Raji (cell line): ENCODE measurements around the gene GCNT2.

Source experiments
- POLR2A ChIP-seq: IDR thresholded peaks from 2 replicates; pipeline ENCODE4 v1.6.1; 2011; ENCODE audit warnings: low read depth, low read length, control low read depth; ENCODE audit not compliant: insufficient read depth

The GCNT2 gene

DNA sequence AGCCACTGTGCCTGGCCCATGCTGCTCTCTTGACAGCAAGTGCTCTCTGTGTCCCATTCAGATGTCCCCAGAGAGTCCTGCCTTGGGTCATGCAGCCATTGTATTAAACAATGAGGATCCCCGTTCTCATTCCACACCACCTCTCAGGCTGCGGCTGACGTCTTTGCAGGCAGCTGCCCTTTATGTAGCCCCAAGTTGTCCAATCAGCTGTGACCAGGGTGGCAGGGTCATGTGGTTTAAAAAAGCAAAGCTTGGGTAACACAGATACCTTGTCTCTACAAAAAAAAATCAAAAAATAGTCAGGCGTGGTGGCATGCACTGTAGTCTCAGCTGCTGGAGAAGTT lies 13.2 kb downstream of the GCNT2 start:
- peak; percentile 73 for TF ChIP-seq POLR2A

DNA sequence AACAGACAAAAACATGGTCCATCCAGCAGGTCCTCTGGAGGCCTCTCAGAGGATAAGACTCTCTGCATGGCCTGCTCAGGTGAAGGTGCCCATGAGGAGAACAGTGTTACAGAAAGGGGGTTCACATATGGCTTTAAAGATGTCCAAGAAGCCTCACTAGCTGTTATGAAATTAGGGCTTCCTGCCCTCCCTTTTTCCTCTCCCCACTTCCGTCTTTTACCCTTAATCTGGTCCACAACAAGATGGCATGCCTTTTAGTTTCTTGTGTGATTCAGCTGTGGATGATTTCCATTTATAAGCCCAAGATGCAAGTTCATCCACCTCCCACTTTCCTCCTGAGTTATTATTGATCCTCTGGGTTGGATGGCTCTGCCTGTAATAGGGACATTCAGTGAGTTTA lies 14.0 kb downstream of the GCNT2 start:
- peak; percentile 13; the same call in 1 of the 2 replicates for TF ChIP-seq POLR2A

DNA sequence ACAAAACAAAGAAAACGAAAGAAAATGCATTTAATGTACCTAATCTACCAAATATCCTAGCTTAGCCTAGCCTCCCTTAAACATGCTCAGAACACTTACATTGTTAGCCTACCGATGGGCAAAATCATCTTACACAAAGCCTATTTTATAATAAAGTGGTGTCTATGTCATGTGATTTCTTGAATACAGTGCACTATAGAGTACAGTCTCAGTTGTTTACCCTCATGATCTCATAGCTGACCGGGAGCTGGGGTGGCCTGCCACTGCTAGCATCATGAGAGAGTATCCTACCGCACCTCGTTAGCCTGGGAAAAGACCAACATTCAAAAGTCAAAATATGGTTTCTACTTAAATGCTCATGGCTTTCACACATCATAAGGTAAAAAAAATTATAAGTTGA lies 16.6 kb downstream of the GCNT2 start:
- TF ChIP-seq POLR2A: no peak

DNA sequence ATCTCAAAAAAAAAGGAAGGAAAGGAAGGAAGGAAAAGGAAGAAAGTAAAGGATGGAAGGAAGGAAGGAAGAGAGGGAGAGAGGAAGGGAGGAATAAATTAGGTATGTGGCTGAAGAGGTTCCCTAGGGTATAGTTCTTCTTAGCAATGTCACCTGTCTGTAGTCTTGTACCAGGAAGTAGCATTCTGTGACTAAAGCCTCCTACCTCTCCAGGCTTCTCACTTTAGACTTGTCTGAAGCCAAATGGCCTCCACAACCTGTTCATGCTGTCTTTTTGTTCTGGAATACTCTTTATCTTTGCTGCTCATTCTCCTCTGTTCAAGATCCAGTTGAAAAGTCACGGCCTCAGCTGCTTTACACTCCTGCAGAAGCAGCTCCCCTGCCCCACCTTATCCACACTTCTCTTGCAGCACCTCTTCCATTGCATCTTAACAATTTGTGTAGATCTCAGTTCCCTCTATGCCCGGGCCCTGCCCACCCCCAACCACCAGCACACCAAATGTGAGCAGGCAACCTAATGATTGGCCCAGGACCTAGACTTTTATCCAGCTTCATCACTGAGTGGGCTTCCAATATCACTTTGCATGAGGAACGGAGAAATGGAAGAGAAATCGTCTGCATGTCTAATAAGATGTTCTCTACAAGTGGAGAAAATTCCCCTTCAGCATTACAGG lies 19.1 kb downstream of the GCNT2 start:
- TF ChIP-seq POLR2A: no peak

DNA sequence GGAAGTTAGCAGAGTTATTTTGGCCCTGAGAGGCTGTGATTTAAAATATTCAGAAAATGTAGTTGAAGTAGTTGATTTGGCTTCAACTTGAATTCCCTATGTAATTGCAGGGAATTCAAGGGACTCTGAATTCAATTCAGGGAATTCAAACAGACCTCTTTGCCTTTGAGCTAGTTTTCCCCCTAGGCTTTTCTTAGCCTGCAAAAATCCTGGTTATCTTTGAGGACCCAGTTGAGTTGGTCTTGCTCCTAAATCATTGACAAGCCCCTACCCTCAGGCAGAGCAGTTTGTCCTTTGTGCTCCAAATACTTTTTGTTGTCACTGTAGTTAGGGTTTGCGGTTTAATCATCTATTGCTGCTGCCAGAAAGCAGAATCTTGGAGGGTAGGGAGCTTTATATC lies 20.4 kb downstream of the GCNT2 start:
- TF ChIP-seq POLR2A: no peak

DNA sequence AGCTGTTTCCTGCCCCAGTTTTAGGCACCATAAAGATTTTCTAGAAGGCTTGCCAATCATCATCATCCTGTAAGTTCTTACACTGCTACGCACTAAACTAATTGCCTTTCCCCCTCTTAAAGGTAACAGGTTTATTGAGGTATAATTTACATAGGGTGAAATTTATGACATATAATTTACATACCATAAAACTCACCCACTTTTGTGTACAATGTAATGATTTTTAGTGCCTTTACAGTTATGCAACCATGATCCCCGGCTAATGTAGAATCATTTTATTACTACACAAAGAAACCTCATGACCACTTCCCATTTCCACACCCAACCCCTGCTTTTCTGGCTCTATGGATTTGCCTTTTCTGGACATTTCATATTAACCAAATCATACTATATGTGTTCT lies 21.1 kb downstream of the GCNT2 start:
- TF ChIP-seq POLR2A: no peak

DNA sequence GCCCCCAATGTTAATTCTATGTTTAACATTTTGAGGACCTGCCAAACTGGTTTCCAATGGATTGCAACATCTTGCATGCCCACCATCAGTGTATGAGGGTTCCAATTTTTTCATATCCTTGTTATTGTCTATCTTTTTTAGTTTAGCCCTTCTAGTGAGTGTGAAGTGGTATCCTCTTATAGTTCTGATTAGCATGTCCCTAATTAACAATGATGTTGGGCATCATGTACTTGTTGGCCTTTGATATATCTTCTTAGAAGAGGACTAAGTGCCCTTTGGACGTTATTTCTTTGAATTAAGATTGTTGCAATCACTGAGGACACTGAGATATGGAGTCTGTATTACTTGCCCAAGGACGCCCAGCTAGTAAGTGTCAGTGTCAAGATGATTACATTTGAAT lies 22.3 kb downstream of the GCNT2 start:
- TF ChIP-seq POLR2A: no peak

DNA sequence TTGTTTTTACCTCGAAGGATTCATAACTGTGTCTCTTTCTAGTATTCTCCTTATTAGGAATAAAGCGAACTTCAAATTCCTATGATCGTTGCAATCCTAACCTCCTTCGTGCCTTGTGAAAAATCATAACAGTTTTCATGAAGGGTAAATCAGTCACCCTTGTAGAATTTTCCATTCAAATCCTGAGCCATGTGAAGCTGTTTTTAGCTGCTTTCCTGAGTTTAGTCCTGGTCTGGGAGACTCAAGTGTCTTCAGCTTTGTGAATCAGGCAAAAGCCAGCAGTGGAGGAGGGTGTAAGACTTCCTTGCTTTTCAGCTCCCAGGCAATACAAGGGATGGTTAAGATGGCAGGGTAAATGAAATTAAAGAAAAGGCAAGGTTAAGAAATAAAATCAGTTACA lies 24.3 kb downstream of the GCNT2 start:
- TF ChIP-seq POLR2A: no peak

DNA sequence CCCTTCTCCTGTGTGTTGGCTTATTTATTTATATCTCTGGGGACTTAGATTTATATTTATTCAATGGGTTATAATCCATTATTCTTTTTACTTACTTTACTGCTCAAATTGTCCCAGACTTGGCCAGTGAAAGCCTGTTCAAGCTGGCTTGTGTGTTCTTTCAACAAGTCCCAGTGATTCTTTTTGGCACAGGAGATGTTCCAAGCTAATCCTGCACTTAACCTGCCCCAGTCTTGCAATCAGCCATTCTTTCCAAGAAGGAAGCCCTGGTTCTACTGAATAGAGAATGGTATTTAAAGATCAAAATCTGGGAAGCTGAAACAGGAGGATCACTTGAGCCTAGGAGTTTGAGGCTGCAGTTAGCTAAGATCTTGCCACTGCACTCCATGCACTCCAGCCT lies 26.7 kb downstream of the GCNT2 start:
- TF ChIP-seq POLR2A: no peak

DNA sequence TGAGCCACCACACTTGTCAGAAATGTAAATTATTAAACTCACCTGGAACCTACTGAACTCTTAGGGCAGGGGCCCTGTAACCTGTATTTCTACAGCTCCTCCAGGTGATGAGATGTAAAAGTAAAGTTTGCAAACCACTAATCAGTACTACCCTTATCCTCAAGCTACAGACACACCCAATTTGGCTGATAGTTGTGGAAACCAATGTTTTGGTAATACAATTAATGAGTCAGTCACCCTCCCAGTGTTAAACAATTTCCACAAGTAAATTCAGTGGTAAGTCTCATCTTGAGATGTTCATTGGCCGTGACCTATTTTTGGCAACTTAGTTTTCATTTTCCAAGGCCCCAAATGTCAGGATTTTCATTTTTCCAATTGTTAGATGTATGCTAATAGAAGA lies 29.6 kb downstream of the GCNT2 start:
- no peak for TF ChIP-seq POLR2A

DNA sequence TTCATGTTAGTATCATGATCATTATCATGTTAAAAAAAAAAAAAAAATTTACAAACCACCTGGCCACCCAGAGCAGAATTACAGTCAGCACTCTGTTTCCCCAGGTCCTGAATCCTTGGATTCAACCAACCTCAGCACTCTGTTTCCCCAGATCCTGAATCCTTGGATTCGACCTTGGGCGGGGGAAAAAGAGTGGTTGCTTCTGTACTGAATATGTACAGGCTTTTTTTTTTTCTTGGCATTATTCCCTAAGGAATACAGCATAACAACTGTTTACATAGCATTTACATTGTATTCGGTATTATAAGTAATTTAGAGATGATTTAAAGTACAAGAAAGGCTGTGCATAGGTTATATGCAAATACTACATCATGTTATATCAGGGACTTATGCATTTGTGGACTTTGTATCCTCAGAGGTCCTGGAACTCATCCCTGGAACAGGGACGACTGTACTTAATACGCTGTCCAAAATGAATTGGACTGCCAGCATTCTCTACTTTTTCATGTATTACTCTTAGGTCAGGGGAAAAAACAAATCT lies 31.2 kb downstream of the GCNT2 start:
- no peak for TF ChIP-seq POLR2A

DNA sequence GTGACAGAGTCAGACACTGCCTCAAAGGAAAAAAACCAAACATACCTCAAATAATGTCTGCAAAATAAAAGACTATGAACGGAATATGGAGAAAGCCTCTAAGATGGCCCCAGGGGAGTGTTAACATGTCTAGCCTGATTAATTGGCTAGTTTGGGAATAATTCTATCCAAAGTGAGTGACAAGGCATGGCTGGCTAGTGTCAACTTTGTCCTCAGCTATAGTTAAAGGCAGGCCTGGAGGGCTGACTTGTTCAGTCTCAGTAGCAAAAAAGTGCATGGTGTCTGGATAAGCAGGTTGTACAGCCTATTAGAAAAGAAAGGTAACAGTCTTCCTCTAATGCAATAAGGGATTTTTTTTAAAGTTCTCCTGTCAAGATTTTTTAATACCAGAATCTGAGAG lies 32.7 kb downstream of the GCNT2 start:
- TF ChIP-seq POLR2A: no peak

DNA sequence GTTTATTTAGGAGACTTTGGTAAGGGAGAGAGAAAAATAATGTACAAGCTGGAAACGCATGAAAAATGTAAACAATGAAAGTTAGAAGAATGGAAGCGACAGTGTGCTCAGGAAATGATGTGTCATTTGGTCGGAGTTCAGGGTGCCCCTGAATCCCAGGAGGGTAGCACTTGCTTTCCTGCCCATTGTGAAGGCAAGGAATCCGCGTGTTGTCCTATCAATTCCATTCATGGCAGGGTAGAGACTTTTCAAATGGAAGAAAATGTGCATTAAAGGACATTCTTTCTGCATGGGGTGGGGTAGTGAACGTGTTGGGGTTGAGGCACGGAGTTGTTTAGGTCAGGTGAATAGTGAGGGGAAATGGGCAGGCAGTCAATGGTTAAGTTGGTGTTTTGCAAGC lies 33.7 kb downstream of the GCNT2 start:
- no peak for TF ChIP-seq POLR2A

DNA sequence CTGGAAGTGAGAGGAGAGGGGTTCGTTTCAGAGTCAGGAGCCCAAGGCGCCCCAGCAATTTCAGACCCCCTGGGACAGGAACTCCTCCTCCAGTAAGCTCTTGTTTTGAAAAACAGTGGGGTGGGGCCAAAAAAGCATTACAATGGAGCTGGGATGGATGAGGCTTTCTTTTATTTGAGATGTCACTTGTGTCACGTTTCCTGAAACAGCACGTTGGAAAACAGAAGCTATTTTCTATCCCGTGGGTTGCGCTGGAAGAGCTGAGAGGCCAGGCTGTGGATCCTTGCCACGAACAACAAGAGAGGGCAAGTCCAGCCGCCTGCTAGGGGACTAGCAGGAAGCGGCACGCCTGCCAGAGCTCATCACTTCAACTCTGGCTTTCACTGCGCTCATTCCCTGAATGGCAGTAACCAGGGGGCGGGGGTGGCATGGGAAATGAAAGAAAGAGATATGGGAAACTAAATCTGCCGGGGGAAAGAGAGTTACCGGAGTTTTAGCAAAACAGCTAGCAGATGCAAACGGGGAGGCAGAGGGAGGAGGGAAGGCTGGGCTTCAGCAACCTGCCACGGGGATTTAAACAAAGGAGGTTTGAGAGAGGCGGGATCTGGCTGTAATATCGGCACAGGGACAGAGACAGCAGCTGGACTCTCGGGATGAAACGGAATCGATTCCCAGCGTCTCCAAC lies 34.6 kb downstream of the GCNT2 start:
- no peak for TF ChIP-seq POLR2A

DNA sequence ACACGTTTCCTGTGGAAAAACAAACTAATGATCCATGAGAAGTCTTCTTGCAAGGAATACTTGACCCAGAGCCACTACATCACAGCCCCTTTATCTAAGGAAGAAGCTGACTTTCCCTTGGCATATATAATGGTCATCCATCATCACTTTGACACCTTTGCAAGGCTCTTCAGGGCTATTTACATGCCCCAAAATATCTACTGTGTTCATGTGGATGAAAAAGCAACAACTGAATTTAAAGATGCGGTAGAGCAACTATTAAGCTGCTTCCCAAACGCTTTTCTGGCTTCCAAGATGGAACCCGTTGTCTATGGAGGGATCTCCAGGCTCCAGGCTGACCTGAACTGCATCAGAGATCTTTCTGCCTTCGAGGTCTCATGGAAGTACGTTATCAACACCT lies 35.4 kb downstream of the GCNT2 start:
- TF ChIP-seq POLR2A: no peak

DNA sequence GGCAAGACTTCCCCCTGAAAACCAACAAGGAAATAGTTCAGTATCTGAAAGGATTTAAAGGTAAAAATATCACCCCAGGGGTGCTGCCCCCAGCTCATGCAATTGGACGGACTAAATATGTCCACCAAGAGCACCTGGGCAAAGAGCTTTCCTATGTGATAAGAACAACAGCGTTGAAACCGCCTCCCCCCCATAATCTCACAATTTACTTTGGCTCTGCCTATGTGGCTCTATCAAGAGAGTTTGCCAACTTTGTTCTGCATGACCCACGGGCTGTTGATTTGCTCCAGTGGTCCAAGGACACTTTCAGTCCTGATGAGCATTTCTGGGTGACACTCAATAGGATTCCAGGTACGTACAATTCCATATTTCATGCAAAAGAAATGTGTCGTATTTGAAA lies 35.8 kb downstream of the GCNT2 start:
- no peak for TF ChIP-seq POLR2A

DNA sequence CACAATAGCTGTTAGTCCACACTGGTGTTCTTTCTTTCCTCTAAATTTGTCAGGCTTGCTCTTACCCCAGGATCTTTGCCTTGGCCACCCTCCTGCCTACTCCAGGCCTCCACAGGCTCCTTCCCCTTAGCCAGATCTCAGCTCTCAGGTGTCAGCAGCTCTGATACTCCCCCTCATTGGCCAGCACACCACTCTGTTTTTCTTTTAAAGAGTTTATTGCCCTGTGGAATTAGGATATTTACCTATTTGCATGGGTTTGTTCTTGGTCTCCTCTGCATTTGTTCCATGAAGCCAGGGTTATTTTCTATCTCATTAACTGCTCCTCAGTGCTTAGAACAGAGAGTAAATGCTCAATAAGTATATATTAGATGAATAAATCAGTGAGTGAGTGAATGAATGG lies 36.8 kb downstream of the GCNT2 start:
- no peak for TF ChIP-seq POLR2A
